Rectal smooth muscle tissue (tissue), 1 donor: Measurements from ENCODE around the gene FGF18.

Experiments used
- H3K27ac ChIP-seq: one replicate; pipeline ENCODE4 v1.7.0; 2013; ENCODE audit warnings: low read depth, low read length, inconsistent platforms
- H3K27me3 ChIP-seq: one replicate; pipeline ENCODE4 v1.7.0; 2013; ENCODE audit warnings: low read length; ENCODE audit not compliant: control insufficient read depth, insufficient read depth
- H3K36me3 ChIP-seq: one replicate; pipeline ENCODE4 v1.7.0; 2013; ENCODE audit warnings: low read length; ENCODE audit not compliant: control insufficient read depth, insufficient read depth
- H3K4me1 ChIP-seq: one replicate; pipeline ENCODE4 v1.7.0; 2013; ENCODE audit warnings: low read length; ENCODE audit not compliant: control insufficient read depth, insufficient read depth
- H3K4me3 ChIP-seq: one replicate; pipeline ENCODE4 v1.7.0; 2013; ENCODE audit warnings: low read length
- H3K9ac ChIP-seq: one replicate; pipeline ENCODE4 v1.7.0; 2013; ENCODE audit warnings: low read length

The FGF18 gene

DNA sequence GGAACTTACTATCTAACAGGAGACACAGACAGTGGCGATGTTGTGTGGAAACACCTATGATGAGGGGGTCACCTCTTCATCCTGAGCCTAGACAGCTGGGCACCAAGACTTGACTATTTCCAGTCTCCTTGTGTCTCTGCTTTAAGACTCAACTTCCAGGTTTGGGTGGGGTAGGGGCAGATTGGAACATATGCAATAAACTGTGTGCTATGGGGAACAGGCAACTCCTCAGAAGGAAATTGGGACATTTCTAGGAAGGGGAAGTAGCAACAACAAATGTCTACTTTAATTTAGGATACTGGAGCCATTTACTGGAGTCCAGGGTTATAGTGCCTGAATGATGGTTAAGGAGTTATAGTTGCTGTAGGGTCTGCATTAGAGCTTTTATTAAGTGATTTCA, 57.3 kb downstream of the FGF18 start:
- Histone ChIP-seq H3K27ac (no peak overlapping the region), H3K9ac (no peak overlapping the region), H3K4me3 (no peak overlapping the region), H3K27me3 (no peaks in the 10 kb centered on the region), H3K4me1 (no peaks in the 10 kb centered on the region), H3K36me3 (no peaks in the 10 kb centered on the region)

DNA sequence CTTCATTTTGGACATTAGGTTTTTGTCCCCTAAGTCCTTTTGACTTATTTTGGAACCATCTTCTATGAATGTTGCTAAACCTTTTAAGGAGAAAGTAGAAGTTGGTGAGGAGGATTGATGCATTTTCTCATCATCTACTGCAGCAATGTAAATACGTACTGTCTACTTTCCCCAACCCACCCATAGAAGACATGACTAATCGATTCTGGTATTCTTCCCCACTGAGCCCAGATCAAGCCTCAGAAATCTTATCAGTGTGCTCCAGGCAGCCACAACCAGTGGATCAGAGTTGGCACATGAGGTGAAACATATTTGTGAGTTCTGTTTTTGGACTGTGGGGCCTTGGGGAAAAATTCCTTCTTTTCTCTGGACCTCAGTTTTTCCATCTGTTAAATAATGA, 57.7 kb downstream of the FGF18 start:
- H3K27ac ChIP-seq: no peak overlapping the region
- no peaks in the 10 kb centered on the region for H3K36me3 ChIP-seq
- H3K27me3 ChIP-seq: no peaks in the 10 kb centered on the region
- H3K4me1 ChIP-seq: no peaks in the 10 kb centered on the region
- no peak overlapping the region for H3K9ac ChIP-seq
- H3K4me3 ChIP-seq: no peak overlapping the region

DNA sequence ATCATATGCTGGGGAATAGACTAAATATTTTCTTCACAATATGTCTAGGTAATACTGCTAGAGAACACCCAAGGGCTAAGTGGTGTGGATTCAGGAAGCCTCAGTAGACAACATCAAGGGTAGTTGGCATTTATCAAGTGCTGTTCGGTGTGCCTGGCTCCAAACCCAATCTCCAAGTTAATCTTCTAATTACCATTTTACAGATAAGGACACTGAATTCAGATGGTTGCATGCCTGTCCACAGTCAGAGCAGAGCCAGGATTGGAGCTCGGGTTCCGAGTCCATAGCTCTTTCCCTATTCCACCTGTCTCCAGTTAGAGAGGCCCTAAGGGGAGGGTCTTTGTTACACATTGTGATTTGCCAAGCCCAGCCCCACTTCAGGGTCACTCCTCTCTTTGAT, 58.2 kb downstream of the FGF18 start:
- H3K9ac ChIP-seq: no peak overlapping the region
- H3K4me1 ChIP-seq: no peaks in the 10 kb centered on the region
- H3K27me3 ChIP-seq: no peaks in the 10 kb centered on the region
- no peak overlapping the region for H3K4me3 ChIP-seq
- no peak overlapping the region for H3K27ac ChIP-seq
- no peaks in the 10 kb centered on the region for H3K36me3 ChIP-seq

DNA sequence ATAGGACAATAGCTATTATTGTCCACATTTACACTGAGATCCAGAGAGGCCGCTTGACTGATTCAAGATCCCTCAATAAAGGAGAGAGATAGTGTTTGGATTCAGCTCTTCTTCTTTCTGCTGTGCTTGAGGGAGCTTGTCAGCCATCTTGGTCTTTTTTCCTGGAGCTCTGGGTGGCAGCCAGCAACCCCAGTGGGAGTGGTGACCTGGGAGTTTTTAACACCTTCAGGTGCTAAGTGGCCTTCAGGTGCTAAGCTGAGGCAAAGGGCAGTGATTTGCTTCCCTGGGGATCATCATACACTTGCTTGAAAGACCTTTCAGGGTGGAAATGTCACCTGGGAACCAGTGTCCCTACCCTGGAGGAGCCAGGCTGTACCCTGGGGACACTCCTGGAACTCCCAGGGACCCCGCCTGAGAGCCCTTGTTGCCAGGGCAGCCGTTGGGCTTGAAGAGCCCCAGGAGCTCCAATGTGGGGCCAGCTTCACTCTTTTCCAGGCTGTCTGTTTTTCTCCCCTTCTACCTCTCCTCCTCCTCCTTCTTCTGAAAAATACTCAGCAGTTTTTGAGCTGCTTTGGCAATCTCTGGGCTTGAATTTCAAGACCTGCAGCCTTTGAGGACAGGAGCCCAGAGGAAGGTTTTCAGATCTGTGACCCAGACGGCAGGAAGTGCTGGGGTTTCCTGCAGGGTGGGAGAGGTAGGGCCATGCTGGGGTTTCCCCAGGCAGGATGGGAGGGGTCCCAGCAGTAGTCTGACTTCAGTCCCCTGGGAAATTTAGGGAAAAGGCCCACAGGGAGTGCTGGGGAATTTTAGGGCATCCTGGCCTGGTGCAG, 59.7 kb downstream of the FGF18 start:
- H3K27ac ChIP-seq: no peak overlapping the region
- H3K9ac ChIP-seq: no peak overlapping the region
- no peak overlapping the region for H3K4me3 ChIP-seq
- peaks cover 6% of the 10 kb centered on the region for H3K4me1 ChIP-seq
- H3K27me3 ChIP-seq: no peaks in the 10 kb centered on the region
- H3K36me3 ChIP-seq: no peaks in the 10 kb centered on the region

DNA sequence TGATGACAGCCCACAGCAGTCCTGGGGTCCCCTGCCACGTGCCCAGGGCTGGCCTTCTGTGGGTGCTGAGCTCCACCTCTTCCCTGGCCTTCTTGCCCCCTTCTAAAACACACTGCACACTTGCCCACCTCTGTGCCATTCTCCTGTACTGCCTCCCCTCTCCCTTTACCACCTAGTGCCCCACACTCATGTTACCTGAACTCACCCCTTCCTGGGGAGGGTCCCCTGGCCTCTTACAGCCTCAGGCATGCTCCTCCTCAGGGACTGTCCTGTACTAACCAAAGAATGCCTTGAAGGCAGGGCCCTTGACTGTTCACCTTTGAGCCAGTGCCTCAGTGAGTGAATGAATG, 60.3 kb downstream of the FGF18 start:
- Histone ChIP-seq H3K9ac (no peak overlapping the region), H3K4me1 (peaks cover 7% of the 10 kb centered on the region), H3K36me3 (no peaks in the 10 kb centered on the region), H3K27ac (no peak overlapping the region), H3K27me3 (no peaks in the 10 kb centered on the region), H3K4me3 (no peak overlapping the region)

DNA sequence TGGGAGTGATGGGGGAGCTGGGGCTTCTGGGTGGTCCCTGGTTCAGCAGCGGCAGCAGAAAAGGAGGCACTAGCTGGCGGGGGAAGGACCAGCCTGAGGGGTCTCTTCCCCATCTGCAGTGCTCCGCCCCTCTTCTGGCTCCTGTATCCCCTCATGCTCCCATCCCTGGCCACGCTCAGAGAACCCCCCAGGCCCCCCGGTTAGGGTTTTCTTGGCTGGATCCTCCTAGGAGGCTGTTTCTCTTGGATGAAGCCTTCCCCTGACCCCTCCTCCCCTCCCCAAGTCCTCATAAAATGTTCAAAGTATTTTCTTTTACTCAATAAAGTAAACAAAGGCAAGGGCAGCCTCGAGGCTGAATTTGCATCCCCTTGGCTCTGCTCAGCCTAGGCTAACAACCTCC, 60.8 kb downstream of the FGF18 start:
- Histone ChIP-seq H3K27ac (no peak overlapping the region), H3K4me3 (no peak overlapping the region), H3K4me1 (peaks cover 7% of the 10 kb centered on the region), H3K36me3 (no peaks in the 10 kb centered on the region), H3K9ac (no peak overlapping the region), H3K27me3 (no peaks in the 10 kb centered on the region)

DNA sequence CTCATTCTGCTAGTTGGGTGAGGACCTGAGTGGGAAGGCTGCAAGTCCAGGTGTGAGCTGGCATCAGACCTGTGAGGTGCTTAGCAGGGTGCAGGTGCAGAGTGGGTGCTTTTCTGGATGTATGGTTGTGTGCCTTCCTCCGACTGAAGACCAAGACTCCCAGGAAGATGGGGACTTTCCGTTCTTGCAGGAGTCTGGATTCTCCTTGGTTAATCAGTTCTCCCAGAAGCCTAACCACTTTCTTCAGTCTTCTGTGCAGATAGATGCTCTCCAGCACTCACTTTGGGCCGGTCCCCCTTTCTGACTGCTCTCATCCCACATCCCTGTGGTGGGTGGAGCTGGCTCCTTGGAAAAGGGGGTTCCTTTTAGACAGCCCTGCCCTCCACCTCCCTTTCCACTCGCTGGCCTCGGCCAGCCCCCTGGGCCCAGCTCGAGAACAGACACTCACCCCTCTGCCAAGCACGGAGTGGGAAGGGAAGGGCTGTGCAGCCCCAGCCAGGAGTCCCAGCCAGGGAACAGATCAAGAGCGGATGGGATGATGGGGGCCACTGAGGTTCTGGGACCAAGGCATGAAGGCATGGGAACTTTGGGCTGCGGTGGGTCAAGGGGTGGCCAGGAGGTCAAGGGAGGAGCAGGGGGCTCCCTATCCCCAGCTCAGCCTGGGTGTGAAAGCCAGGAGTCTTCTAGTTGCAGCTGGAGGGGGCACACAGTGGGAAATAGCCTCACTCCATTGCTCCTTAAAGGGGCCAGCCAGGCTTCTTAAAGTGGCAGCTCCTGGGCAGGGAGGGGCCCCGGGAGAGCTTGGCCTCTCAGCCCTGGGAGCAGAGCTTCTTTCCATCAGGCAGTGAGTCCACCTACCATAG, 62.4 kb downstream of the FGF18 start:
- no peaks in the 10 kb centered on the region for H3K27me3 ChIP-seq

DNA sequence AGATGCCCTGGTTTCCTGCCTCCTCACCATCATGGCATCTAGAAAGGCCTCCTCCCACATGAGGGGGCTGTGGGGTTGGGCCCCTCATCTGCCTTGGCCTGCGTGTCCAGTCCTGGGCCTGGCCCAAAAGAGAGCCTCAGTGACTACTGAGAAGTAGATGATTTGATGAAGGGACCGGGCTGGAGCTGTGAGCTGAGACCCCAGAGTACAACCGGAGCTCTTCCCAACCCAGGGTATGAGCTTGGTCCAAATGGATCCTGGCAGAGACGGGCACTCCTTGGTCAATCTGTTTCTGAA, 62.9 kb downstream of the FGF18 start:
- H3K4me1 ChIP-seq: peaks cover 7% of the 10 kb centered on the region
- no peak overlapping the region for H3K4me3 ChIP-seq
- no peaks in the 10 kb centered on the region for H3K27me3 ChIP-seq
- no peak overlapping the region for H3K9ac ChIP-seq
- H3K36me3 ChIP-seq: no peaks in the 10 kb centered on the region
- no peak overlapping the region for H3K27ac ChIP-seq

More for the DNA sequence above, 62.4 kb downstream of the FGF18 start:
- Histone ChIP-seq H3K9ac (no peak overlapping the region), H3K36me3 (no peaks in the 10 kb centered on the region), H3K4me1 (peaks cover 7% of the 10 kb centered on the region), H3K4me3 (no peak overlapping the region), H3K27ac (no peak overlapping the region)

DNA sequence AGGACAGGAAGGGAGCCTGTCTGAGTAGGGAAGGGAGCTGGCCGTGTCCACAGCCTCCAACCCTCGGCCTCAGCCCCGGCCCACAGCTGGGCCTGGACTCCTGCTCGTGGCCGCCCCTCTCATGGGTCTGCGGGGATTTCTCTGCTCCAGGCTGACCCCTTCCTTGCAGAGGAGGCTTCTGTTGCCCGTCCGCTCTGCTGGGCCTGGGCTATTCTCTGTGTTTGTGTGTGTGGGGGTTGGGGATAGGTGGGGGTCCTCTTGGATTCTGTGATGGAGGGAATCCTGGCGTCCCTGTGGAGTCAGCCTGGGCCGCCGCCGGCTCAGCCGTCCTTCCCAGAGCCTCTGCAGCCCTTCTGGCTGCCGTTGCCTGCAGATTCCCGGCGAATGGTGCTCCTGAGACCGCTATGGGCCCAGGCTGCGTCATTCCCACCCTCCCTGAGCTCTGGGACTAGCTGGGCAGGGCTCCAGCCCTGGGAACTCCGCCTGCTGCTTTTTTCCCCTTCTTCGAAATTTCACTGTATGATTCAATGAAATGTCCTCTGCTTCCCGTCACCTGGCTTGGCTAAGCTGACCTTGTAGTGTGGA, 64.2 kb downstream of the FGF18 start:
- H3K9ac ChIP-seq: no peak overlapping the region
- peaks cover 7% of the 10 kb centered on the region for H3K4me1 ChIP-seq
- H3K27me3 ChIP-seq: no peaks in the 10 kb centered on the region
- no peaks in the 10 kb centered on the region for H3K36me3 ChIP-seq
- peak overlapping the region; percentile 71 for H3K27ac ChIP-seq
- no peak overlapping the region for H3K4me3 ChIP-seq

DNA sequence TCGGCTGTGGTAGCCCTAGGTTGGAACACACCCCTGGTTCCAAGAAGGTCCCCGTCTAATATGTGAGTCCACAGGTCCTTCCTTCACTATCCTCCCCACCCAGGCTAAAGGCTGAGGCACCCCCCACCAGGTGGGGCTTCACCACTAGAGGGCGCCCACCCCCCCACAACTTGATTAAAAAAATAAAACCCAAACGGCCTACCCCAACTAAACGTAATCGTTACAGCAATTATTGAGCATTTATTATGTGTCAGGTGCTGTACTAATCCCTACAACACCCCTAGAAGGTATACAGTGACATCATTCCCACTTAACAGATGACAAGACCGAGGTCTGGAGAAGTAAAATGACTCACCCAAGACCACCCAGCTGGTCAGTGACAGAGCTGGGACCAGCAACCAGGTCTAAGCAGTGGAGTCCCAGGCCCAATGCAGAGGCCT, 65.0 kb downstream of the FGF18 start:
- no peaks in the 10 kb centered on the region for H3K36me3 ChIP-seq
- H3K27ac ChIP-seq: peak overlapping the region; percentile 60
- peaks cover 7% of the 10 kb centered on the region for H3K4me1 ChIP-seq
- no peaks in the 10 kb centered on the region for H3K27me3 ChIP-seq
- H3K9ac ChIP-seq: no peak overlapping the region
- no peak overlapping the region for H3K4me3 ChIP-seq

DNA sequence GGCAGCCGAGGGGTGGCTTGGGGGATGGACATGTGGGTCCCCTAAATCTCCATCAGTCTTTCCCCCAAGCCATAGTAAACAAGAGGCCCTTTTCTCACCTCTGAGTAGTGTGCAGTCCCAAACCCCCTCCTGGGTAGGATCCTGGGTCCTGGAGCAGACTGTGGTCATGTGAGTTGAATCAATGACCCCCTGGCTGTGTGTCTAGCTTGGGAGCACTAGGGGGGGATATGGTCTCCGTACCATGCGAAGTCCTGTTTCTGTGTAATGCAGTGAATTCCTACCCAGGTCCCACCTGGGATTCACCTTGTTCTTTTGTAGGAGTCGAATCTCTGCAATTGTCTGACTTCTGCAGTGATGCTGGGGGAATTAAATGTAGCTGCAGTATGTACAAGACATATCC, 66.2 kb downstream of the FGF18 start:
- no peak overlapping the region for H3K4me3 ChIP-seq
- H3K9ac ChIP-seq: no peak overlapping the region
- no peak overlapping the region for H3K27ac ChIP-seq
- H3K36me3 ChIP-seq: no peaks in the 10 kb centered on the region
- H3K4me1 ChIP-seq: peaks cover 7% of the 10 kb centered on the region
- H3K27me3 ChIP-seq: no peaks in the 10 kb centered on the region

DNA sequence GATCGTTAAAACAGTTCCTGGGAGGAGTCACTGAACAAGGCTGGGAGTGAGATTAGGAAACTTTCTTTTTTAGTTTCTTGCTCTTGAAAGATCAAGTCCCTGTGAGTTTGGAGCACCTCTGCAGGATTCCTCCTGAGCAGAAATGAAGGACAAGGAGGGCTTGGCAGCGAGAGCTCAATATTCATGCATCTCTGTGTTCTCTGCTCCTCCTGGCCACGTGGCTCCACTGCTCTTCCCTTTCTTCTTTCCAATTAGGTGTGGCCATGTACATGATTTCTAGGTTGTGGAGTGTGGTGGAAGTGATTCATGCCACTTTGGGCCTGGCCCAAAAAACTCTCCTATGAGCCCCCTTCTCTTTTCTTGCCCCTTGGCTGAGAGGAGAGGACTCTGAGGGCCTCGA, 67.2 kb downstream of the FGF18 start:
- Histone ChIP-seq H3K36me3 (no peaks in the 10 kb centered on the region), H3K9ac (no peak overlapping the region), H3K27ac (no peak overlapping the region), H3K27me3 (no peaks in the 10 kb centered on the region), H3K4me1 (peaks cover 7% of the 10 kb centered on the region), H3K4me3 (no peak overlapping the region)
